Thoracic aorta (tissue), 2 donors: ENCODE measurements around the gene SNRPD3. TPM values are rescaled to one million over a fixed set of nuclear protein-coding genes. Genes with fewer than 3 reads are reported as not detected.

Experiments
- ATAC-seq: fragments of 150-250 bp; one replicate; pipeline ENCODE4 v1.8.0; 2017; ENCODE audit warnings: low read depth; ENCODE audit not compliant: insufficient number of reproducible peaks, low FRiP score
- DNase-seq: peaks from one replicate; pipeline ENCODE4 v3.0.0-alpha.2; 2020; ENCODE audit warnings: low spot score
- H3K27ac ChIP-seq, 2 donors: fragments of 200-600 bp; sonication (generic); 1 replicate in 1 of 2; 2 replicates in 1 of 2; pipeline ENCODE4 v1.5.1; 2016; ENCODE audit warnings: mild to moderate bottlenecking in 2 of 2, moderate library complexity in 2 of 2
- H3K27me3 ChIP-seq: fragments of 200-600 bp; sonication (generic); replicated peaks from 2 replicates; pipeline ENCODE4 v1.6.0; 2016; ENCODE audit warnings: mild to moderate bottlenecking; ENCODE audit not compliant: insufficient read depth
- H3K36me3 ChIP-seq: fragments of 200-600 bp; sonication (generic); one replicate; pipeline ENCODE4 v1.5.1; 2016
- H3K4me1 ChIP-seq, 2 donors: fragments of 200-600 bp; sonication (generic); 1 replicate in 1 of 2; 2 replicates in 1 of 2; pipeline versions ENCODE4 v1.5.1 to v1.6.0; 2016; ENCODE audit warnings: low read depth in 2 of 2, mild to moderate bottlenecking in 1 of 2; ENCODE audit not compliant: control insufficient read depth in 1 of 2
- H3K4me3 ChIP-seq: fragments of 200-600 bp; sonication (generic); 2 replicates; pipeline ENCODE4 v1.5.1; 2016; ENCODE audit warnings: mild to moderate bottlenecking
- H3K9me3 ChIP-seq: fragments of 200-600 bp; sonication (generic); 2 replicates; pipeline ENCODE4 v1.5.1; 2016
- total RNA-seq, 2 donors: library from RNA; depleted of rRNA; stranded (reverse); fragments of >200 nt; gene quantifications; one replicate each; pipeline versions ENCODE4 v1.1.0 to v1.2.3, GENCODE V29; 2016
- TF ChIP-seq, protein P1 (sequence below): fragments of 200-600 bp; sonication (generic); IDR thresholded peaks from one replicate; pipeline ENCODE4 v1.5.1; 2019; ENCODE audit warnings: antibody characterized with exemption

Gene SNRPD3
- total RNA-seq, 2 donors from 2014 or later, result 98.0 to 153 TPM

GRCh38 chr22:24517446-24517845 is 38.4 kb upstream of the SNRPD3 start:
- no peak overlapping the region for H3K4me3 ChIP-seq
- no peak for DNase-seq
- H3K27ac ChIP-seq, result no peak overlapping the region
- peaks cover 4 to 11% of the 10 kb centered on the region in 2 donors for H3K4me1 ChIP-seq
- H3K36me3 ChIP-seq, result no peaks in the 10 kb centered on the region
- TF ChIP-seq, protein P1, sequence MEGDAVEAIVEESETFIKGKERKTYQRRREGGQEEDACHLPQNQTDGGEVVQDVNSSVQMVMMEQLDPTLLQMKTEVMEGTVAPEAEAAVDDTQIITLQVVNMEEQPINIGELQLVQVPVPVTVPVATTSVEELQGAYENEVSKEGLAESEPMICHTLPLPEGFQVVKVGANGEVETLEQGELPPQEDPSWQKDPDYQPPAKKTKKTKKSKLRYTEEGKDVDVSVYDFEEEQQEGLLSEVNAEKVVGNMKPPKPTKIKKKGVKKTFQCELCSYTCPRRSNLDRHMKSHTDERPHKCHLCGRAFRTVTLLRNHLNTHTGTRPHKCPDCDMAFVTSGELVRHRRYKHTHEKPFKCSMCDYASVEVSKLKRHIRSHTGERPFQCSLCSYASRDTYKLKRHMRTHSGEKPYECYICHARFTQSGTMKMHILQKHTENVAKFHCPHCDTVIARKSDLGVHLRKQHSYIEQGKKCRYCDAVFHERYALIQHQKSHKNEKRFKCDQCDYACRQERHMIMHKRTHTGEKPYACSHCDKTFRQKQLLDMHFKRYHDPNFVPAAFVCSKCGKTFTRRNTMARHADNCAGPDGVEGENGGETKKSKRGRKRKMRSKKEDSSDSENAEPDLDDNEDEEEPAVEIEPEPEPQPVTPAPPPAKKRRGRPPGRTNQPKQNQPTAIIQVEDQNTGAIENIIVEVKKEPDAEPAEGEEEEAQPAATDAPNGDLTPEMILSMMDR, result no peak
- no peaks in the 10 kb centered on the region for H3K27me3 ChIP-seq
- H3K9me3 ChIP-seq, result no peaks in the 10 kb centered on the region
- ATAC-seq, result no peak

- Histone ChIP-seq H3K27me3 (no peaks in the 10 kb centered on the region), H3K4me1 (peaks cover 4 to 12% of the 10 kb centered on the region in 2 donors), H3K4me3 (no peak overlapping the region), H3K36me3 (no peaks in the 10 kb centered on the region), H3K27ac (no peak overlapping the region), H3K9me3 (no peaks in the 10 kb centered on the region)
- DNase-seq (no peak), ATAC-seq (no peak)
- TF ChIP-seq, protein P1, result no peak
Observed at GRCh38 chr22:24518228-24518627, 37.6 kb upstream of the SNRPD3 start.

DNA sequence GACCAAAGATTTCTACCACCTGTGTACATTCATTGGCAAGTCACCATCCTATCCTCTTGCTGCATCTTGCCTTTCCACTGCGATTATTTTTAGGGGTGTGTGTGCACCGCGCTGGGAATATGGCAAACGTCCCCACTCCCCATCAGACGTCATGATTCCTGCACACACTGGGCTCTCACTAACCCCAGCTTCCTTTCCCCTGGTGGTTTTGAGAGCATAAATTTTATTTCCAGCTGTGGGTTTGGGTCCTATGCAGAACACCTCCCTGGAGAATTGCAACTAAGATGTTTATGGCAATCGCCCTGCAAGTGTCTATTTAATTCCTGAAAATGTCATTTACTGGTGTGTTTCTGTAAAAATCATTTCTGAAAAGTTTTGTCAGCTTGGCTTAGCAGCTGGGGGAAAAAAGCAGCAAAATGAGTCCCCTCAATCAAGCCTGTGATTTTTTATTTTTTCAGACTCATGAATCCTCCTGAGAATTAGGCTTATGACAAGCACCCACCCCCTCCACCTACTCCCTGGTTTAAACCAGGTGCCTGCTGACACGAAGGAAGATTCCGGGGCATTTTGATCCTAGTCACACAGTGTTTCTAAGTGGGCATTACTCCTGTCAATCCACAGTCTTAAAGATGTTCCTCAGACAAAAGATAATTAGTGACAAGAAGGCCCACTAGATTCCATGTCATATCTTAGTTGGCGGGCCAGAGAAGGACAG is 36.9 kb upstream of the SNRPD3 start:
- Histone ChIP-seq H3K4me3 (no peak overlapping the region), H3K9me3 (no peaks in the 10 kb centered on the region), H3K27me3 (no peaks in the 10 kb centered on the region), H3K36me3 (no peaks in the 10 kb centered on the region), H3K27ac (no peak overlapping the region), H3K4me1 (peaks cover 6 to 19% of the 10 kb centered on the region in 2 donors)
- DNase-seq, result no peak
- ATAC-seq, result no peak
- TF ChIP-seq, protein P1, result no peak

DNA sequence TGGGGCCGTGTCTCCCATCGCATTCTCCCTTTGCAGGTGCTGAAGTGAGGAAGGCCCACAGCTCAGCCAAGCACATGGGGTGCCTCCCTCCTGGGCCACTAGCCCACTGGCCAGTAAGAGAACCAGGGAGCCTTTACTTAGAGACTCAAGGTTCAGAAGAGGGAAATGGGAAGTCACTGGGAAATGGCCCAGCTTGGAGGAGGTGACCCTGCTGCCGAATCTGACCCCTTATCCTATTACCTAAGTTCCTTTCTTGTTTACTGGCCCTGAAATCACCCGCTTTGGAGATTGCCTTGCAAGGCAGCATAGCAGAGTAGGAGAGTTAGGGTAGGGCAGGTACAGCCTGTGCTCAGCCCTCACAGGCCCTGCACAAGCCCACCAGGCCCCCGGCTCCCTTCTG is 36.3 kb upstream of the SNRPD3 start:
- H3K9me3 ChIP-seq, result no peaks in the 10 kb centered on the region
- no peaks in the 10 kb centered on the region for H3K27me3 ChIP-seq
- TF ChIP-seq, protein P1, result no peak
- H3K36me3 ChIP-seq, result no peaks in the 10 kb centered on the region
- DNase-seq, result no peak
- no peak overlapping the region for H3K4me3 ChIP-seq
- no peak for ATAC-seq
- H3K4me1 ChIP-seq, result peaks cover 6 to 25% of the 10 kb centered on the region in 2 donors
- H3K27ac ChIP-seq, result no peak overlapping the region

DNA sequence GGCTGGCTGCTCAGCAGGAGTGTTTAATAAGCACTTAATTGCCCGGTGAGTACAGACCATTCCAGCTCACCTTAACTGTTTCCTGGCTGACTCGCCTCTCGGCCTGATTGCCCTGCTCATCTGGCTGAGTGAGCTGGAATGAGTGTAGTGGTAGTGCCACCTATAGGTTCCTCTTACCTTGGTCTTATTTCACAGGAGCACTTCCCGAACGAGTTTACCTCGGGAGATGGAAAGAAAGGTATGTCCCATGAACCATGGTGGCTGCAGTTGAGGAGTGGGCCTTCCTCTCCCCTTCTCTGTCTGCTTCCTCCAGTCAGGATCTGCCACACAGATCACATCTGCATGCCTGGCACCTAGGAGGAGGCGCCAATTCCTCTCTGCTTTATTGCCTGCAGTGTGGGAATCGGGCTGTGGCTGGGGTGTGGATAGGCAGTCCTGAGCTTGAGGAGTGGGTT is 34.0 kb upstream of the SNRPD3 start:
- Histone ChIP-seq H3K36me3 (no peaks in the 10 kb centered on the region), H3K4me3 (no peak overlapping the region), H3K27me3 (no peaks in the 10 kb centered on the region), H3K9me3 (no peaks in the 10 kb centered on the region), H3K27ac (no peak overlapping the region), H3K4me1 (peaks cover 3 to 28% of the 10 kb centered on the region in 2 donors)
- TF ChIP-seq, protein P1, result no peak
- no peak for DNase-seq
- ATAC-seq, result no peak
